Measurements from ENCODE around the gene MIS12.

MIS12 gene

DNA sequence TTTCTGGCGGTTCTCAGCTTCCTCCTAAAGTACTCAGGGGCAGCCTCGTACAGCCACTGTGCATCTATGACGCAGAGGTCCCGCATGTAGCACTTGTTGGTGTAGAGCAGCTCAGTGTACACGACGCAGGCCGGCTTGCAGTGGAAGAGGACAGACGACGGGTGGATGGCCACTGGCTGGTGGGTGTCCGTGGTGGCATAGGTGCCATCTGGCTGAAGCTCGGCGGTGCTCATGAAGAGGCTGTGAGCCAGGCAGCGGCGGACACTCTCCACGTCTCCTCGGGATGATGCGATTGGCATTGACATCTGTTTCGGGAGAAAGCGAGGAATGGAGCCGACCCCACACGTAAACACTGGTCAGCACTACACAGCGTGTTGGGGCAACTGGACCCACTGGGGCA lies 42.2 kb upstream of the MIS12 start:
- DNase-seq (ENCODE audit: extremely low spot score): no peak
- TF ChIP-seq NFRKB (IDR thresholded peaks at IDR 0.05) (no peak), BHLHE40 (IDR thresholded peaks at IDR 0.05; ENCODE audit: borderline replicate concordance) (no peak), LEF1 (IDR thresholded peaks at IDR 0.05; ENCODE audit: borderline replicate concordance) (no peak), FOXA1 (IDR thresholded peaks at IDR 0.05) (no peak), ARNT (IDR thresholded peaks at IDR 0.05) (no peak), ELF4 (IDR thresholded peaks at IDR 0.05) (no peak), L3MBTL2 (conservative IDR thresholded peaks at IDR 0.05) (no peak), CTBP1 (IDR thresholded peaks at IDR 0.05; ENCODE audit: borderline replicate concordance) (no peak)
- CTCF ChIA-PET: no interaction called here
- POLR2A ChIA-PET: no interaction called here

DNA sequence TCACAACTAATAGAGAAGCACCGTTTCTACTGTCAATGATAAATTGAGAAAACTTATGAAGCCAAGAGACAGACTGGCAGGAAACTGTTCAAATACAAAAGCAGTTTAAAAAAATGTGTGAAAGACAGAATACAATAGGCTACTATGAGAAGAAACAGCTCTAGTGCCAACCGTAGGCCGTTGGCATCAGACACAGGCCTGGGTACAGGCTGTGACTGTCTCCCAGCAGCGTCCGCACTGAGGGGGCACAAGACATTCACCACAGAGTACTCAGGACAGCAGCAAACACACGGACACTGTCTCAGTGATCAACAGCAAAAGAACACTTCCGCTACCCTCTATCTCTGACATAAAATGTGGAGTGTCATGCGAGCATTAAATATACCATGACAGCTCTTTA lies 39.6 kb upstream of the MIS12 start:
- no peak for DNase-seq (ENCODE audit: extremely low spot score)
- ChIA-PET POLR2A (no interaction called here), CTCF (no interaction called here)
- TF ChIP-seq HDGF (IDR thresholded peaks at IDR 0.05; ENCODE audit: borderline replicate concordance): no peak
- no peak for TF ChIP-seq PKNOX1 (IDR thresholded peaks at IDR 0.05)
- no peak for TF ChIP-seq L3MBTL2 (conservative IDR thresholded peaks at IDR 0.05)
- no peak for TF ChIP-seq FOXM1 (IDR thresholded peaks at IDR 0.05; ENCODE audit: borderline replicate concordance)

GRCh38 chr17:5464717-5465507 lies 21.5 kb upstream of the MIS12 start:
- DNase-seq (ENCODE audit: extremely low spot score): no peak
- TF ChIP-seq CTBP1 (IDR thresholded peaks at IDR 0.05; ENCODE audit: borderline replicate concordance): no peak
- TF ChIP-seq LEF1 (IDR thresholded peaks at IDR 0.05; ENCODE audit: borderline replicate concordance): no peak
- no peak for TF ChIP-seq ELF4 (IDR thresholded peaks at IDR 0.05)
- no peak for TF ChIP-seq HDGF (IDR thresholded peaks at IDR 0.05; ENCODE audit: borderline replicate concordance)
- TF ChIP-seq ZNF384 (IDR thresholded peaks at IDR 0.05): no peak
- TF ChIP-seq SUZ12 (IDR thresholded peaks at IDR 0.05): no peak
- no peak for TF ChIP-seq FOXM1 (IDR thresholded peaks at IDR 0.05; ENCODE audit: borderline replicate concordance)
- no peak for TF ChIP-seq FOXK2 (IDR thresholded peaks at IDR 0.05)
- TF ChIP-seq ARNT (IDR thresholded peaks at IDR 0.05): no peak
- TF ChIP-seq PKNOX1 (IDR thresholded peaks at IDR 0.05): no peak
- TF ChIP-seq TARDBP (IDR thresholded peaks at IDR 0.05): no peak
- no peak for TF ChIP-seq FOXA1 (IDR thresholded peaks at IDR 0.05)
- TF ChIP-seq SP1 (IDR thresholded peaks at IDR 0.05): no peak
- no peak for TF ChIP-seq BHLHE40 (IDR thresholded peaks at IDR 0.05; ENCODE audit: borderline replicate concordance)
- TF ChIP-seq L3MBTL2 (conservative IDR thresholded peaks at IDR 0.05): no peak
- TF ChIP-seq NFRKB (IDR thresholded peaks at IDR 0.05): no peak
- ChIA-PET CTCF (interaction anchor here (0.9 kb wide), 1 partner anchor 26 kb away, joined by 3 read pairs; the partner anchor contains the start of gene C1QBP), POLR2A (interaction anchor here (0.6 to 4.2 kb wide), 2 partner anchors 21 to 26 kb away, joined by 3 to 22 read pairs; partner anchors contain the start of genes C1QBP, DERL2 and MIS12)

DNA sequence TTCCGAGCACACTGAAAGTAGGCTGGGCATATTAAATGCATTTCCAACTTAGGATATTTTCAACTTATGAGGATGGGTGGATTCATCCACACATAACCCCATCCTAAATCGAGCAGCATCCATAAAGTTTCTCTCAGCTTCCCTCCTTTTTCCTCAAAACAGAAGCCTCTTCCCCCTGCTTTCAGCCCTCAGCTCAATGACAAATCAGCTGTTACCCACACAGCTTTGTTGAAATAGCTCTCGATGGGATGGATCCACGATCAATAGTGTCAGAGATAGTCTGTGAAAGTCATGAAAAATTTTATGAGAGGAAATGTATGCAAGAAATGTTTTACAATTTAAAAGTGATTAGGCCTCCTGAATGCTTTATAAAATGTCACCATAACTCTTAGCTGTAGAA lies 20.1 kb upstream of the MIS12 start:
- no peak for DNase-seq (ENCODE audit: extremely low spot score)
- POLR2A ChIA-PET: interaction anchor here (0.6 to 4.2 kb wide), 3 partner anchors 20 to 274 kb away, joined by 3 to 22 read pairs (median 4); partner anchors contain the start of genes C1QBP, DERL2, MIS12 and ZNF594
- TF ChIP-seq SP1 (IDR thresholded peaks at IDR 0.05): no peak
- TF ChIP-seq ZNF384 (IDR thresholded peaks at IDR 0.05): no peak
- TF ChIP-seq CTBP1 (IDR thresholded peaks at IDR 0.05; ENCODE audit: borderline replicate concordance): no peak
- TF ChIP-seq NFRKB (IDR thresholded peaks at IDR 0.05): no peak
- no peak for TF ChIP-seq TARDBP (IDR thresholded peaks at IDR 0.05)
- CTCF ChIA-PET: no interaction called here

GRCh38 chr17:5467416-5467815 lies 18.9 kb upstream of the MIS12 start:
- CTCF ChIA-PET: no interaction called here
- POLR2A ChIA-PET: interaction anchor here (1.6 to 4.8 kb wide), 2 partner anchors 18 to 58 kb away, joined by 4 to 71 read pairs; partner anchors contain the start of genes DERL2 and MIS12
- TF ChIP-seq PKNOX1 (IDR thresholded peaks at IDR 0.05) (no peak), ELF4 (IDR thresholded peaks at IDR 0.05) (no peak), L3MBTL2 (conservative IDR thresholded peaks at IDR 0.05) (no peak), CTBP1 (IDR thresholded peaks at IDR 0.05; ENCODE audit: borderline replicate concordance) (no peak), ARNT (IDR thresholded peaks at IDR 0.05) (no peak), FOXK2 (IDR thresholded peaks at IDR 0.05) (no peak), SUZ12 (IDR thresholded peaks at IDR 0.05) (no peak), TARDBP (IDR thresholded peaks at IDR 0.05) (no peak), LEF1 (IDR thresholded peaks at IDR 0.05; ENCODE audit: borderline replicate concordance) (no peak), ZNF384 (IDR thresholded peaks at IDR 0.05) (no peak), SP1 (IDR thresholded peaks at IDR 0.05) (no peak), FOXM1 (IDR thresholded peaks at IDR 0.05; ENCODE audit: borderline replicate concordance) (no peak), FOXA1 (IDR thresholded peaks at IDR 0.05) (no peak), HDGF (IDR thresholded peaks at IDR 0.05; ENCODE audit: borderline replicate concordance) (no peak), NFRKB (IDR thresholded peaks at IDR 0.05) (no peak), BHLHE40 (IDR thresholded peaks at IDR 0.05; ENCODE audit: borderline replicate concordance) (no peak)
- no peak for DNase-seq (ENCODE audit: extremely low spot score)

DNA sequence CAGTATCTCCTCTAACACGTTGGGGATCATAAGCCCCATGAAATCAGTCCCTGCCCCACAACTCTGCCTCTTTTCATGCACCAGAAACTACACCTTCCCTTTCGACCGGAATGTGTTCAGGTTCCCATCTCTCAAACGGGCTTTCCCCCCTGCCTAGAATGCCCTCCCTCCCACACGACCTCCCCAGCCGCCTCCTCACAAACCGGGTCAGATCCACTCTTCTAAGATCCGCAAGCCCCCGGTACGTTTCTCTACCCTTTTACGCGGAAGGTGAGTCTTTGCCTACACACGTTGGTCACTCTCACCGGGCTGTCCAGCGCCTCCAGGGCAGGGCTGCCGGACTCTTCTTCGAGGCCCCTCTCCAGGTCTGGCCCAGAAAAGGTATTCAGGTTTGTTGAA lies 18.3 kb upstream of the MIS12 start:
- no peak for TF ChIP-seq CTBP1 (IDR thresholded peaks at IDR 0.05; ENCODE audit: borderline replicate concordance)
- no peak for TF ChIP-seq SP1 (IDR thresholded peaks at IDR 0.05)
- no peak for TF ChIP-seq ELF4 (IDR thresholded peaks at IDR 0.05)
- no peak for TF ChIP-seq LEF1 (IDR thresholded peaks at IDR 0.05; ENCODE audit: borderline replicate concordance)
- no peak for TF ChIP-seq HDGF (IDR thresholded peaks at IDR 0.05; ENCODE audit: borderline replicate concordance)
- no peak for TF ChIP-seq TARDBP (IDR thresholded peaks at IDR 0.05)
- TF ChIP-seq FOXM1 (IDR thresholded peaks at IDR 0.05; ENCODE audit: borderline replicate concordance): no peak
- no peak for TF ChIP-seq BHLHE40 (IDR thresholded peaks at IDR 0.05; ENCODE audit: borderline replicate concordance)
- TF ChIP-seq FOXK2 (IDR thresholded peaks at IDR 0.05): no peak
- no peak for TF ChIP-seq L3MBTL2 (conservative IDR thresholded peaks at IDR 0.05)
- TF ChIP-seq SUZ12 (IDR thresholded peaks at IDR 0.05): no peak
- TF ChIP-seq ZNF384 (IDR thresholded peaks at IDR 0.05): no peak
- TF ChIP-seq PKNOX1 (IDR thresholded peaks at IDR 0.05): no peak
- TF ChIP-seq NFRKB (IDR thresholded peaks at IDR 0.05): no peak
- TF ChIP-seq ARNT (IDR thresholded peaks at IDR 0.05): no peak
- no peak for TF ChIP-seq FOXA1 (IDR thresholded peaks at IDR 0.05)
- ChIA-PET POLR2A (interaction anchor here (0.9 to 4.8 kb wide), 9 partner anchors 9 to 967 kb away, joined by 3 to 71 read pairs (median 4); partner anchors contain the start of genes C1QBP, DERL2 and MIS12), CTCF (no interaction called here)
- DNase-seq (ENCODE audit: extremely low spot score): peak; percentile 17
